NT2/D1 (cell line): ENCODE measurements around the gene SLC34A3.

ENCODE experiments used
- DNase-seq: peaks from one replicate; pipeline ENCODE4 v3.0.0-alpha.2; 2011; ENCODE audit warnings: low read depth, low spot score
- H3K27me3 ChIP-seq: 2 replicates; pipeline ENCODE4 v1.6.0; 2011; ENCODE audit warnings: mild to moderate bottlenecking; ENCODE audit not compliant: insufficient read length, insufficient read depth
- H3K36me3 ChIP-seq: 2 replicates; pipeline ENCODE4 v1.6.1; 2011; ENCODE audit warnings: mild to moderate bottlenecking, low read length, mixed read lengths; ENCODE audit not compliant: insufficient read depth, insufficient read length
- H3K4me1 ChIP-seq: 2 replicates; pipeline ENCODE4 v1.5.1; 2011; ENCODE audit not compliant: insufficient read depth, insufficient read length
- H3K4me3 ChIP-seq: 2 replicates; pipeline ENCODE4 v1.5.1; 2011; ENCODE audit warnings: low read depth; ENCODE audit not compliant: insufficient read length
- H3K9ac ChIP-seq: 2 replicates; pipeline ENCODE4 v1.6.0; 2011; ENCODE audit warnings: low read depth; ENCODE audit not compliant: insufficient read length
- H3K9me3 ChIP-seq: 2 replicates; pipeline ENCODE4 v1.5.1; 2011; ENCODE audit warnings: mild to moderate bottlenecking, low read length; ENCODE audit not compliant: insufficient read depth
- SUZ12 ChIP-seq: IDR thresholded peaks from 2 replicates; pipeline ENCODE4 v1.6.1; 2011; ENCODE audit not compliant: insufficient read length, insufficient read depth; ENCODE audit errors: extremely low read depth
- YY1 ChIP-seq: IDR thresholded peaks from 2 replicates; pipeline ENCODE4 v1.6.1; 2011; ENCODE audit not compliant: insufficient read length, insufficient read depth
- ZNF274 ChIP-seq: IDR thresholded peaks from 2 replicates; pipeline ENCODE4 v1.6.1; 2011; ENCODE audit warnings: mild to moderate bottlenecking, low read depth, low read length

The SLC34A3 gene

DNA sequence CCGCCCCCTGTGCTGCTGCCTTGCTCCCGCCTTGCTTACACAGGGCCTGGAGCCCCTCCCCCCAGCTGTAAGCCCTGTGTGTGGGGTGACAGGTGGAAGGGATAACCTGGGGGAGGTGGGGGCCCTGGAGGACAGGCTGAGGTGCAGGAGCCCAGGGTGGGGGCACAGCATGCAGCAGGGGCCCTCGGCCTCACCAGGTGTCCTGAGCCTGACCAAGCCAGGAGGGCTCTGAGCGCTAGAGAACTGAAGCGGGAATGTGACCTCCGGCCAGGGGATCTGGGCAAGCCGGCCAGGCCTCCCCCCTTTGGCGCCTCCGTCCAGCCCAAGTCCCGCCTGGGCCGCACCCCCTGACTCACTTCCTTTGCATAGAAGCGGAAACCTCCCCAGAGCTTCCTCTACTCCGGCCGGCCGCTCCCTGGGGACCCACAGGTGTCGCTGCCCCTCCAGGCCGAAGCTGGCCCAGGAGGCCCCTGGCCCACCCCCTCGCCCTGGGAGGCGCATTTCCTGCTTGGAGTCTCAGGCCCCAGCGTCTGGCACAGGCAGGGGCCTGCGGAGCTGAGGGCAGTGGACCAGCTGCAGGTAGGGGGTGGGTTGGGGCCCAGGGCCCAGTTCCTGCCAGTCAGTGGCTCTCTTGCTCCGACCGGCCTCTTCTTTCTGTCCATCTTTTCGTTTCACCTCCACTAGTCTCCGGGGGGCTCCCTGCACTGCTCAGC is 46.8 kb downstream of the SLC34A3 start, which contains the start of gene TOR4A:
TSS of gene TOR4A (plus strand) at position 398 of the 713 bp plus-strand sequence. CDS start 964 bp downstream, outside the sequence.
- H3K36me3 ChIP-seq, result peaks cover 48% of the 10 kb centered on the region
- peak within 1 kb of the TSS; percentile 80 for H3K9ac ChIP-seq
- peak within 1 kb of the TSS; percentile 28 for H3K4me3 ChIP-seq
- peaks cover 47% of the 10 kb centered on the region for H3K4me1 ChIP-seq
- peaks cover 14% of the 10 kb centered on the region; the same call in 1 of the 2 replicates for H3K9me3 ChIP-seq
- no peak for DNase-seq
- H3K27me3 ChIP-seq, result peaks cover 3% of the 10 kb centered on the region
- no peak for TF ChIP-seq ZNF274
- no peak for TF ChIP-seq SUZ12
- no peak for TF ChIP-seq YY1

DNA sequence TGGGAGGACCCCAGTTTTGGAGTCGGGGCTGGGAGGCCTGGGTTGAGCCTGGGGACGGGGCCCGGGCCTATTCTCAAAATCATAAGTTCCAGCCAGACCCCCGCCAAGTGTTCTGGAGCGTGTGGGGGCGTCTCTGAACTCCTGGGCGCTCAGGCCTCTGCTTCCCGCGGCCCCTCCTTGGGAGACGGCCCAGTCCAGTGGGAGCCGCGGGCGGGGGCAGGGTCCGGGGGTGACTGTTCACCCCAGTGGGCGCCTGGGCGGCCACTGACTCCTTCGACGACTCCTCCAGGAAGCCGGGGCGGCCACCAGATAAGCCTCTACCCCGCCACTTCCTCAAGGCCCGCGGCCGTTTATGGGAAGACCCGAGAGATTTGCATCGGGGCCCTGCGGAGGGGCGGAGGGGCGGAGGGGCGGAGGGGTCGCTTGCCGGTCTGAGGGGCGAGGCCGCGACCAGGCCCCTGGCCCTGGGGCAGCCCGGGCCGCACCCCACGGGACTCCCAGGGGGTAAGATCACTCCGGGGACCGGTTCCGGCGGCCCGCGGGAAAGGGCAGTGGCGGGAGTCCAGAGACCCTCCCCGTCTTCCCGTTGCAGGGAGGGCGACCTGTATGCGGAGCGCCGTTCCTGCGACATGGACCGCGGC is 47.5 kb downstream of the SLC34A3 start:
- H3K36me3 ChIP-seq, result peaks cover 45% of the 10 kb centered on the region
- H3K4me1 ChIP-seq, result peaks cover 46% of the 10 kb centered on the region
- DNase-seq, result no peak
- TF ChIP-seq YY1, result no peak
- no peak for TF ChIP-seq SUZ12
- TF ChIP-seq ZNF274, result no peak
- H3K9ac ChIP-seq, result peak overlapping the region; percentile 80
- peak overlapping the region; percentile 28 for H3K4me3 ChIP-seq
- peaks cover 14% of the 10 kb centered on the region; the same call in 1 of the 2 replicates for H3K9me3 ChIP-seq
- peaks cover 3% of the 10 kb centered on the region for H3K27me3 ChIP-seq

DNA sequence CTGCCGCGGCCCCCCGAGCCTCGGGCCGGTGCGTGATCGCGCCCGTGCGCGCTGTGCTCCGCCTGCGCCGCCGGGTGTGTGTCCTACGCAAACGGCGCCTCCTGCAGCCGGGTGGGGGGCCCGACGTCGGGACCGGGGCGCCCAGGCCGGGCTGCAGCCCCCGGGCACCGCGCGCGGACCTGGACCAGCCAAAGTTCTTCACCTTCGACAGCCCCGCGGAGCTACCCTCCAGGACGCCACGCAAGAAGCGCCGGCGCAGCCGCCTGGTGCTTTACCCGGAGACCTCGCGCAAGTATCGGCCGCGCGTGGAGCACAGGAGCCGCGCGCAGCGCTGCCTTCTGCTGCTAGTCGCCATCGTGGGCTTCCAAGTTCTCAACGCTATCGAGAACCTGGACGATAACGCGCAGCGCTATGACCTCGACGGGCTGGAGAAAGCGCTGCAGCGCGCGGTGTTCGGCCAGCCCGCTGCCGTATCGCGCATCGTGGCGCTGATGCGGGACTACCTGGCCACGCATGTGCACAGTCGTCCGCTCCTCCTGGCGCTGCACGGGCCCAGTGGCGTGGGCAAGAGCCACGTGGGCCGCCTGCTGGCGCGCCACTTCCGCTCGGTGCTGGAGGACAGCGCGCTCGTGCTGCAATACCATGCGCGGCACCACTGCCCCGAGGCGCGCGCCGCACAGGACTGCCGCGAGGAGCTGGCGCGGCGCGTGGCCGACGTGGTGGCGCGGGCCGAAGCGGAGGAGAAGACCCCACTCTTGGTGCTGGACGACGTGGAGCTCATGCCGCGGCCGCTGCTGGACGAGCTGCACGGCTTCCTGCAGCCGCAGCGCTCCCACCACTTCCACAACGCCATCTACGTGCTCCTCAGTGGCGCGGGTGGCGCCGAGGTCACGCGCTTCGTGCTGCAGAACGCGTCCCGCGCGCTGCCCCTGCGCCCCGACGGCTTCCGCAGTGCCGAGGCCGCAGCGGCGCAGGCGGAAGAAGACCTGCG is 48.3 kb downstream of the SLC34A3 start:
- H3K4me1 ChIP-seq, result peaks cover 42% of the 10 kb centered on the region
- H3K9me3 ChIP-seq, result peaks cover 14% of the 10 kb centered on the region; the same call in 1 of the 2 replicates
- peak overlapping the region; percentile 26 for H3K4me3 ChIP-seq
- TF ChIP-seq YY1 (no peak), ZNF274 (no peak), SUZ12 (no peak)
- H3K27me3 ChIP-seq, result peaks cover 3% of the 10 kb centered on the region
- H3K9ac ChIP-seq, result peak overlapping the region; percentile 70
- H3K36me3 ChIP-seq, result peaks cover 38% of the 10 kb centered on the region
- DNase-seq, result no peak

DNA sequence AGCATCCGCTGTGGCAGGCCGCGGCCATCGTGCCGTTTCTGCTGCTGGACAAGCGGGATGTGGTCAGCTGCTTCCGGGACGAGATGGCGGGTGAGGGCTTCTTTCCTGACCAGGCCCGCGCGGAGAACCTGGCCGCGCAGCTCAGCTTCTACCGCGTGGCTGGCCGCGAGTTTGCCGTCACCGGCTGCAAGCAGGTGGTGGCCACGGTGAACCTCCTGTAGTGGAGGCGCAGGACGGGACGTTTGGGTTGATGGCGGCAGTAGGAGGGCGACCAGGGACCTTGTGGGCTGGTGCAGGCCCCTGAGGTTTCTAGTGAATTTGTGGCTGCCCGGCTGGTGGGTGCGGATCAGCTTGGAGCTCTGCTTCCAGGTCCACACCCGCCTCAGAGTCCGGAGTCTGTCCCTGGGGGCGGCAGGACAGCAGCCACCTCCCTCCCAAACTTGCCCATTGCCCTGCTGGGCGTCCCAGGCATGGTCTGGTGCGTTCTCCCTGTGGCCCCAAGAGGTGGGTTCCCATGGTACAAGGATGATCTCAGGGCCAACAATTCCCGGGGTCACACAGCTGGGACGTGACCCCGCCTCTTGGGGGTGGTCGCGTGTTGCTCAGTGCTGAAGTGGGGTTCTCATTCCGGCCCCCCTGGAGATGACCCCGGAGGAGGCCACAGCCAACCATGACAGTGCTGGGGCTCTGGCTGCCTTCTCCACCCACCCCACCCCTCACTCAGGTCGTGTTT is 49.2 kb downstream of the SLC34A3 start:
- no peak for DNase-seq
- peaks cover 31% of the 10 kb centered on the region for H3K36me3 ChIP-seq
- H3K9ac ChIP-seq, result no peak overlapping the region
- TF ChIP-seq YY1 (no peak), SUZ12 (no peak), ZNF274 (no peak)
- peaks cover 36% of the 10 kb centered on the region for H3K4me1 ChIP-seq
- H3K4me3 ChIP-seq, result no peak overlapping the region
- peaks cover 3% of the 10 kb centered on the region for H3K27me3 ChIP-seq
- H3K9me3 ChIP-seq, result peaks cover 14% of the 10 kb centered on the region; the same call in 1 of the 2 replicates

DNA sequence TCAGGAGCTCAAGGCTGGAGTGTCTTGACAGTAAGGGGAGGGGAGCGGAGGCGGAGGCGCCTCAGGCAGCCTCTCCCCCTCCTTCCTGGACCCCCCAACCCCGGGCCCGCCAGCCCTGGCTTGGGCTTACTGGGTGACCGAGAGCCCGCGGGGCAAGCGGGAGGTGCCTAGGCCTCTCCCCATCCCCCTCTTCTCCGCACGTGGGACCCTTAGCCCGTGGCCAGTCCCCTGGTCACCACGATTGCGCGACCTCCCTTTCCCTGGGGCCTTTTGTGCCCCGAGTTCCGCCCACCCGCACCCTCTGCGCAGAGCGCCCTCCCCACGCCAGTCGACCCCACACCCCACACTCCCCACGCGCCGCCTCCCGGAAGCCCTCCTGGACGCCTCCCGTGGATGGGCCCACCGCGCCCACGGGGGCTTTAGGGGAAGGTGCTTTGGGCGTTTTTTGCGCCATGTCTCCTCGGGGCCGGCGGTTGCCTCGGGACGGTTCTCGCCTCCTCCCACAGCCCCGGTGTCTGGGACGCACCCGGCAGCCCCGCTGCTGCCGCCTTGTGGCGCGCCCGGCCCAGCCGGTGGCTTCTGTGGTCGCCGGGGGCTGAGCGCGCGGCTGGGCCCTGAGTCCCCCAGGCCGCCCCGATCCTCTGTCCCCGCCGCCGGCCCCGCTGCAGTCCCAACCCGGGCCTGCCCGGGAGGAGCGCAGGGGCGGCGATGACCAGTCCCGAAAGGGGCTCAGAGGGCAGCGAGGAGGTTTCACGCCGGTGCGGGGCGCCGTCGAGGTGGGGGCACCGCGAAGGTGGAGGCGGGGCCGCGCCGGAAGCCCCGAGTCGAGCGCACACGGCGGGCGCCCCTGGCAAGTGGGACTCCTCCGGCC is 50.0 kb downstream of the SLC34A3 start:
- peak overlapping the region; percentile 80 for H3K9ac ChIP-seq
- no peak for TF ChIP-seq YY1
- TF ChIP-seq ZNF274, result no peak
- no peak for TF ChIP-seq SUZ12
- H3K36me3 ChIP-seq, result peaks cover 26% of the 10 kb centered on the region
- peaks cover 14% of the 10 kb centered on the region; the same call in 1 of the 2 replicates for H3K9me3 ChIP-seq
- peak overlapping the region; percentile 69 for H3K4me3 ChIP-seq
- no peak for DNase-seq
- H3K27me3 ChIP-seq, result peaks cover 3% of the 10 kb centered on the region
- H3K4me1 ChIP-seq, result peaks cover 30% of the 10 kb centered on the region
